GM23338 (cell line): ENCODE data around the gene FBXO33. TPM values are rescaled to one million over a fixed set of nuclear protein-coding genes. Genes with fewer than 3 reads are reported as not detected.

Source experiments
- ATAC-seq: fragments of 200-7000 bp; cut with Tn5 transposase; 3 replicates; pipeline ENCODE4 v1.9.1; 2020
- DNase-seq: peaks from one replicate; pipeline ENCODE4 v3.0.0-alpha.2; 2015; ENCODE audit warnings: low spot score
- H2AFZ ChIP-seq: fragments of 200-600 bp; sonication (generic); 2 replicates; pipeline ENCODE4 v1.8.0; 2016; ENCODE audit warnings: antibody characterized with exemption, mild to moderate bottlenecking, moderate library complexity
- H3F3A ChIP-seq: fragments of 200-600 bp; sonication (generic); replicated peaks from 2 replicates; pipeline ENCODE4 v1.8.0; 2017; ENCODE audit warnings: antibody characterized with exemption, mixed run types, low read depth
- H3K27ac ChIP-seq: fragments of 200-600 bp; sonication (generic); 2 replicates; pipeline ENCODE4 v1.6.1; 2016; ENCODE audit warnings: low read depth
- H3K27me3 ChIP-seq: fragments of 200-600 bp; sonication (generic); 2 replicates; pipeline ENCODE4 v1.8.0; 2016; ENCODE audit warnings: mild to moderate bottlenecking, mixed run types, moderate library complexity; ENCODE audit not compliant: insufficient read depth
- H3K36me3 ChIP-seq: fragments of 200-600 bp; sonication (generic); 2 replicates; pipeline ENCODE4 v1.8.0; 2016; ENCODE audit warnings: mild to moderate bottlenecking; ENCODE audit not compliant: insufficient read depth
- H3K4me1 ChIP-seq: fragments of 200-600 bp; sonication (generic); 2 replicates; pipeline ENCODE4 v1.8.0; 2016; ENCODE audit warnings: mild to moderate bottlenecking, moderate library complexity; ENCODE audit not compliant: insufficient read depth
- H3K4me2 ChIP-seq: fragments of 200-600 bp; sonication (generic); 2 replicates; pipeline ENCODE4 v1.7.1; 2017; ENCODE audit warnings: mixed run types
- H3K4me3 ChIP-seq: fragments of 200-600 bp; sonication (generic); 2 replicates; pipeline ENCODE4 v1.6.1; 2016; ENCODE audit warnings: mixed run types
- H3K79me2 ChIP-seq: fragments of 200-600 bp; sonication (generic); replicated peaks from 2 replicates; pipeline ENCODE4 v1.8.0; 2017; ENCODE audit warnings: mild to moderate bottlenecking; ENCODE audit not compliant: insufficient read depth
- H3K9me2 ChIP-seq: fragments of 200-600 bp; sonication (generic); 2 replicates; pipeline ENCODE4 v1.8.0; 2017; ENCODE audit not compliant: insufficient read depth
- H4K20me1 ChIP-seq: fragments of 200-600 bp; sonication (generic); replicated peaks from 2 replicates; pipeline ENCODE4 v1.8.0; 2017; ENCODE audit warnings: mild to moderate bottlenecking; ENCODE audit not compliant: insufficient read depth
- H3K27ac Mint-ChIP-seq: 2 replicates; pipeline ENCODE4 v1.8.0; 2020; ENCODE audit warnings: inconsistent platforms, mild to moderate bottlenecking, moderate library complexity, mixed read lengths
- H3K27me3 Mint-ChIP-seq: 3 replicates; pipeline ENCODE4 v1.8.0; 2022; ENCODE audit warnings: low read depth, mild to moderate bottlenecking, moderate library complexity, mixed read lengths, inconsistent platforms; ENCODE audit not compliant: insufficient read depth, poor library complexity
- H3K36me3 Mint-ChIP-seq: 3 replicates; pipeline ENCODE4 v1.8.0; 2021; ENCODE audit warnings: low read depth, mild to moderate bottlenecking, inconsistent platforms, moderate library complexity, mixed read lengths
- H3K4me1 Mint-ChIP-seq: 3 replicates; pipeline ENCODE4 v1.8.0; 2020; ENCODE audit warnings: mild to moderate bottlenecking, inconsistent platforms, mixed read lengths
- H3K4me3 Mint-ChIP-seq: 3 replicates; pipeline ENCODE4 v1.8.0; 2021; ENCODE audit warnings: moderate library complexity, mild to moderate bottlenecking, inconsistent platforms, mixed read lengths
- H3K9me3 Mint-ChIP-seq: 3 replicates; pipeline ENCODE4 v1.8.0; 2020; ENCODE audit warnings: moderate library complexity, mild to moderate bottlenecking, inconsistent platforms, mixed read lengths
- CREB1 ChIP-seq: fragments of 250-450 bp; sonication (Bioruptor Pico); IDR thresholded peaks from 2 replicates; pipeline ENCODE4 v1.5.0; 2020; ENCODE audit warnings: low read depth, mild to moderate bottlenecking, moderate library complexity
- CTCF ChIP-seq, 2 experiments: fragments of 200-600 bp in 1 of 2; sonication (generic) in 1 of 2; conservative IDR thresholded peaks; 2 replicates each; pipeline versions ENCODE4 v1.5.1 to v1.6.1; 2016 to 2017; ENCODE audit warnings: antibody characterized with exemption in 2 of 2, low read depth in 2 of 2, mild to moderate bottlenecking in 2 of 2, moderate library complexity in 1 of 2
- ETS1 ChIP-seq: IDR thresholded peaks from 2 replicates; pipeline ENCODE4 v1.6.1; 2016; ENCODE audit warnings: antibody characterized with exemption
- EZH2 ChIP-seq: fragments of 200-600 bp; sonication (generic); IDR thresholded peaks from one replicate; pipeline ENCODE4 v1.8.0; 2017; ENCODE audit warnings: antibody characterized with exemption, mild to moderate bottlenecking, low read depth; ENCODE audit not compliant: unreplicated experiment
- EZH2phosphoT487 ChIP-seq: fragments of 200-600 bp; sonication (generic); IDR thresholded peaks from one replicate; pipeline ENCODE4 v1.8.1; 2018; ENCODE audit warnings: antibody characterized with exemption; ENCODE audit not compliant: unreplicated experiment
- JUNB ChIP-seq: IDR thresholded peaks from one replicate; pipeline ENCODE4 v1.6.1; 2016; ENCODE audit warnings: antibody characterized with exemption; ENCODE audit not compliant: unreplicated experiment
- NANOG ChIP-seq: IDR thresholded peaks from 2 replicates; pipeline ENCODE4 v1.6.1; 2016; ENCODE audit warnings: antibody characterized with exemption, borderline replicate concordance
- POLR2AphosphoS5 ChIP-seq: IDR thresholded peaks from 2 replicates; pipeline ENCODE4 v1.6.1; 2016; ENCODE audit warnings: antibody characterized with exemption, low read depth
- REST ChIP-seq: IDR thresholded peaks from one replicate; pipeline ENCODE4 v1.6.1; 2018; ENCODE audit warnings: antibody characterized with exemption; ENCODE audit not compliant: unreplicated experiment
- STAT1 ChIP-seq: IDR thresholded peaks from one replicate; pipeline ENCODE4 v1.6.1; 2016; ENCODE audit warnings: antibody characterized with exemption; ENCODE audit not compliant: unreplicated experiment
- ZNF114 ChIP-seq: fragments of 250-450 bp; sonication (Bioruptor Pico); IDR thresholded peaks from 2 replicates; pipeline ENCODE4 v1.5.0; 2020; ENCODE audit warnings: mild to moderate bottlenecking, moderate library complexity
- ZNF331 ChIP-seq: fragments of 250-450 bp; sonication (Bioruptor Pico); IDR thresholded peaks from 2 replicates; pipeline ENCODE4 v1.5.0; 2020; ENCODE audit warnings: low read depth, mild to moderate bottlenecking, moderate library complexity
- ZNF462 ChIP-seq: fragments of 250-450 bp; sonication (Bioruptor Pico); IDR thresholded peaks from 2 replicates; pipeline ENCODE4 v1.5.0; 2020; ENCODE audit warnings: mild to moderate bottlenecking, moderate library complexity
- polyA plus RNA-seq: library from polyadenylated mRNA; unstranded; fragments of >200 nt; fragmentation: Nextera tagmentation; extraction: Ambion mirVana; gene quantifications from 2 replicates; pipeline ENCODE4 v1.2.1, GENCODE V29; 2016
- total RNA-seq: library from RNA; depleted of rRNA; stranded (reverse); fragments of >200 nt; shearing (Covaris generic); gene quantifications from 2 replicates; pipeline ENCODE4 v1.2.3, GENCODE V29; 2014

Gene FBXO33
- total and polyA plus RNA-seq, 2 experiments from 2014 or later: 6.7 to 13.1 TPM

GRCh38 chr14:39367387-39367751 is 64.9 kb downstream of the FBXO33 start:
- Histone ChIP-seq H3K27ac (peak overlapping the region; percentile 48; the same call in 1 of the 2 replicates), H3K4me2 (peak overlapping the region; percentile 17; the same call in 1 of the 2 replicates), H3K27me3 (no peaks in the 10 kb centered on the region), H2AFZ (no peak overlapping the region), H4K20me1 (no peaks in the 10 kb centered on the region), H3K4me1 (peaks cover 15% of the 10 kb centered on the region), H3K4me3 (no peak overlapping the region), H3K36me3 (no peaks in the 10 kb centered on the region), H3K79me2 (no peaks in the 10 kb centered on the region), H3F3A (no peaks in the 10 kb centered on the region), H3K9me2 (no peaks in the 10 kb centered on the region)
- peak overlapping the region; percentile 73 for H3K27ac Mint-ChIP-seq
- peak; percentile 53 for ATAC-seq
- no peak for TF ChIP-seq STAT1
- no peak for TF ChIP-seq ETS1
- no peak for TF ChIP-seq ZNF114 (CRISPR knock-in tag)
- TF ChIP-seq REST: no peak
- TF ChIP-seq EZH2phosphoT487: no peak
- TF ChIP-seq ZNF462 (CRISPR knock-in tag): no peak
- no peak for TF ChIP-seq NANOG
- TF ChIP-seq JUNB: no peak
- no peak for TF ChIP-seq POLR2AphosphoS5
- no peak for TF ChIP-seq CREB1
- TF ChIP-seq CTCF (conservative IDR thresholded peaks at IDR 0.05; ENCODE audit: low read depth in 2 of 2): no peak
- TF ChIP-seq ZNF331 (CRISPR knock-in tag): no peak
- TF ChIP-seq EZH2: no peak
- no peak overlapping the region for H3K4me3 Mint-ChIP-seq
- peaks cover 11% of the 10 kb centered on the region; the same call in 2 of the 3 replicates for H3K9me3 Mint-ChIP-seq
- H3K4me1 Mint-ChIP-seq: peaks cover 37% of the 10 kb centered on the region
- H3K36me3 Mint-ChIP-seq: peaks cover 18% of the 10 kb centered on the region; the same call in 2 of the 3 replicates
- H3K27me3 Mint-ChIP-seq: peaks cover 4% of the 10 kb centered on the region
- peak; percentile 52 for DNase-seq
